Activated CD4-positive, alpha-beta T cell treated with anti-CD3 and anti-CD28 coated beads, Interleukin-2, amount 10 ng/mL, durations not matched to agents 7 days and 5 days (primary cell): ENCODE results near the gene NDST3. TPM values are rescaled to one million over a fixed set of nuclear protein-coding genes. Genes with fewer than 3 reads are reported as not detected.

Experiments
- CTCF ChIA-PET: fragments of 350-600 bp; sonication (Branson Sonifier 250); formaldehyde crosslinking; loops from one replicate; lab custom pipeline; 2021; ENCODE audit warnings: antibody characterized with exemption; lab: Charles Lee
- POLR2A ChIA-PET: fragments of 350-600 bp; sonication (Branson Sonifier 250); formaldehyde crosslinking; loops from one replicate; lab custom pipeline; 2021; ENCODE audit warnings: antibody characterized with exemption; lab: Charles Lee
- DNase-seq: peaks from one replicate; pipeline ENCODE4 v3.0.0-alpha.2; 2020
- H3K27ac Mint-ChIP-seq: one replicate; pipeline ENCODE4 v1.8.0; 2021; ENCODE audit warnings: mild to moderate bottlenecking, moderate library complexity, mixed read lengths
- H3K27me3 Mint-ChIP-seq: one replicate; pipeline ENCODE4 v1.8.0; 2021; ENCODE audit warnings: mixed read lengths
- H3K36me3 Mint-ChIP-seq: one replicate; pipeline ENCODE4 v1.8.0; 2021; ENCODE audit warnings: low read depth, mixed read lengths
- H3K4me1 Mint-ChIP-seq: one replicate; pipeline ENCODE4 v1.8.0; 2021; ENCODE audit warnings: mixed read lengths
- H3K4me3 Mint-ChIP-seq: one replicate; pipeline ENCODE4 v1.8.0; 2021; ENCODE audit warnings: mild to moderate bottlenecking, moderate library complexity, mixed read lengths
- H3K9me3 Mint-ChIP-seq: one replicate; pipeline ENCODE4 v1.8.0; 2021; ENCODE audit warnings: mixed read lengths
- total RNA-seq, 2 experiments: library from RNA; stranded (reverse); gene quantifications; one replicate each; pipeline ENCODE4 v1.2.3, GENCODE V29; 2021

NDST3 gene
- total RNA-seq, 2 experiments from 2014 or later, result not detected

DNA sequence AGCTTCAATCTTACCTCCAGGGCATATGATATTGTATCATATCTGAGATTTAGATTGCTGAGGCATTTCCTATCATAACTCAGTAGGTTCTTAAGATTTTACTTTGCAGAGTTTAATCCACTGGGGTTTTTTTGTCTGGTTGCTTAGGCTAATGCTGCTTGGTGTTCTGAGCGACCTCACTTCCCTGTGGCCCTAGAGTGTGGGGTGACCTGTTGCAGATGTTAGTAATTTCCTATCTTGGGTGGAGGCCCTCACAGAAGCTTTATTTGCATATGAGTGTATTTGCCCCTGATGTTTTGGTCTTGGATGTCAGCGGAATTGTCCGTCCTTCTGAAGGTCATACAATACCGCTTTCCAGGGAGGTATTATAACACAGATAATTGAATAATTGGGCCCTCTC lies 137.1 kb downstream of the NDST3 start:
- Mint-ChIP-seq H3K27ac (no peak overlapping the region), H3K9me3 (peaks cover 1% of the 10 kb centered on the region), H3K27me3 (peaks cover under 1% of the 10 kb centered on the region), H3K4me1 (peaks cover 24% of the 10 kb centered on the region), H3K36me3 (no peaks in the 10 kb centered on the region), H3K4me3 (no peak overlapping the region)
- POLR2A ChIA-PET, result no interaction called here
- CTCF ChIA-PET, result no interaction called here
- DNase-seq, result no peak

GRCh38 chr4:118173126-118173525 lies 138.8 kb downstream of the NDST3 start:
- ChIA-PET POLR2A (no interaction called here), CTCF (no interaction called here)
- Mint-ChIP-seq H3K4me1 (peaks cover 24% of the 10 kb centered on the region), H3K4me3 (no peak overlapping the region), H3K27ac (no peak overlapping the region), H3K27me3 (peaks cover 3% of the 10 kb centered on the region), H3K9me3 (no peaks in the 10 kb centered on the region), H3K36me3 (no peaks in the 10 kb centered on the region)
- DNase-seq, result no peak

DNA sequence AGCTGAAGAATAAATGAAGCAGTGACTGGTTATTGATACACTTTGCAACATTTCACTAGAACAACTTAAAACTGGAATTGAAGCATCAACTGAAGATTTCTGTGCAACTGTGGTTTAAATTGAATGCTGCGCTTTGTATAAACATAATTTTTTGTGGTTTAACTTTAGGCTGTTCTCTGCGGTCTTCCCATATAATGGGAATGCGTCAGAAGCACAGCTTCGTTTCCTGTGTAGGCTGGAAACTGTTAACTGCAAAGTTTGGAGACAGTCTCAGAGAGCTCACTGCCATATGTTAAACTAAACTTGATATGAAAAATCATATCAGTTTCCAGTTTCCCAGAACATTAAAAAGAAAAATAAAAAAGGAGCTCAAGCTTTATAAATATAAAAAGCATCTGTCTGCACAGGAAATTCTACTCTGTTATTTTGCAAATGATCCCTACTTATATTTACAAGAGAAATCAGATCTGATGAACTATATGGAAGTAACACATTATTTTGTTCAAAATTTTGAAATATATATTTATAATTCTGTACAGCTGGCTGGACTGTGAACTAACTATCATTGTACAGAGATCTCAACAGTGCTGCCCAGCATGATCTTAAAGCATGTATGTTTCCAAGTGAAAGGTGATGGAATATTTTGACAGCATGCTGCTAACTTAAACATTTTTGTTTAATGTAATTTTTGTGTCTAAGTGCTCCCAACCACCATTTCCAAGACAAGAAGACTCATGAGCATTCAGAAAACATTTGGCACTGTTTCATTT lies 139.9 kb downstream of the NDST3 start:
- CTCF ChIA-PET, result no interaction called here
- Mint-ChIP-seq H3K27ac (no peak overlapping the region), H3K4me1 (peaks cover 24% of the 10 kb centered on the region), H3K9me3 (no peaks in the 10 kb centered on the region), H3K36me3 (no peaks in the 10 kb centered on the region), H3K4me3 (no peak overlapping the region), H3K27me3 (peaks cover 3% of the 10 kb centered on the region)
- no peak for DNase-seq
- POLR2A ChIA-PET, result interaction anchor here (0.8 kb wide), 1 partner anchor 1147 kb away, joined by 3 read pairs; no protein-coding TSS in a partner anchor

GRCh38 chr4:118175506-118175905 lies 141.2 kb downstream of the NDST3 start:
- H3K4me1 Mint-ChIP-seq, result peaks cover 24% of the 10 kb centered on the region
- peaks cover 3% of the 10 kb centered on the region for H3K27me3 Mint-ChIP-seq
- no peak for DNase-seq
- H3K27ac Mint-ChIP-seq, result no peak overlapping the region
- POLR2A ChIA-PET, result no interaction called here
- CTCF ChIA-PET, result no interaction called here
- no peaks in the 10 kb centered on the region for H3K9me3 Mint-ChIP-seq
- no peaks in the 10 kb centered on the region for H3K36me3 Mint-ChIP-seq
- no peak overlapping the region for H3K4me3 Mint-ChIP-seq

GRCh38 chr4:118177126-118177525 lies 142.8 kb downstream of the NDST3 start:
- H3K9me3 Mint-ChIP-seq, result no peaks in the 10 kb centered on the region
- H3K27me3 Mint-ChIP-seq, result peaks cover 3% of the 10 kb centered on the region
- H3K36me3 Mint-ChIP-seq, result no peaks in the 10 kb centered on the region
- ChIA-PET POLR2A (no interaction called here), CTCF (no interaction called here)
- H3K4me1 Mint-ChIP-seq, result peaks cover 24% of the 10 kb centered on the region
- no peak overlapping the region for H3K27ac Mint-ChIP-seq
- no peak for DNase-seq
- H3K4me3 Mint-ChIP-seq, result no peak overlapping the region

GRCh38 chr4:118180776-118181175 lies 146.5 kb downstream of the NDST3 start:
- H3K27me3 Mint-ChIP-seq, result peaks cover 3% of the 10 kb centered on the region
- POLR2A ChIA-PET, result no interaction called here
- H3K9me3 Mint-ChIP-seq, result no peaks in the 10 kb centered on the region
- no peaks in the 10 kb centered on the region for H3K36me3 Mint-ChIP-seq
- DNase-seq, result no peak
- no peak overlapping the region for H3K27ac Mint-ChIP-seq
- H3K4me3 Mint-ChIP-seq, result no peak overlapping the region
- CTCF ChIA-PET, result no interaction called here
- H3K4me1 Mint-ChIP-seq, result peaks cover under 1% of the 10 kb centered on the region

- no peaks in the 10 kb centered on the region for H3K27me3 Mint-ChIP-seq
- H3K9me3 Mint-ChIP-seq, result peaks cover 5% of the 10 kb centered on the region
- no peak overlapping the region for H3K27ac Mint-ChIP-seq
- no peaks in the 10 kb centered on the region for H3K4me1 Mint-ChIP-seq
- no peak overlapping the region for H3K4me3 Mint-ChIP-seq
- no peak for DNase-seq
- CTCF ChIA-PET, result no interaction called here
- POLR2A ChIA-PET, result no interaction called here
- no peaks in the 10 kb centered on the region for H3K36me3 Mint-ChIP-seq
Measured at GRCh38 chr4:118190903-118191302, 156.6 kb downstream of the NDST3 start.

DNA sequence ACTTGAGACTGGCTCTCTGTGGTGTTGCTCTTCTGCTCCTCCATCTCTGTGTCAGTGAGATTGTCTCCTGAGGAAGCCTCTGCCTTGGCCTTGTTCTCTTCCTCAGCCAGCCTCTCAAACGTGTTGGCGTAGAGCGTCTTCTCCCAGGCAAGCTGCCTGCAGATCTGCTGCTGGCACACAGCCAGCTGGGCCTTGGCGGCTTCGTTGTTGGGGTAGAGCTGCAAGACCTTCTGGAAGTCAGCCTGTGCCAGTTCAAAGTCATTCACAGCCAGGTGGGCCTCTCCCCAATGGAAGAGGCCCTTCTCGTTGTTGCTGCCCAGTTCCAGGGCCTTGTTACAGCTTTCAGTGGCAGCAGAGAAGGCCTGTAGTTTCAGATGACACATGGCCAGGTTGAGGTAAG lies 159.1 kb downstream of the NDST3 start:
- H3K27me3 Mint-ChIP-seq, result no peaks in the 10 kb centered on the region
- ChIA-PET POLR2A (no interaction called here), CTCF (no interaction called here)
- H3K4me3 Mint-ChIP-seq, result no peak overlapping the region
- H3K4me1 Mint-ChIP-seq, result no peaks in the 10 kb centered on the region
- H3K27ac Mint-ChIP-seq, result no peak overlapping the region
- H3K9me3 Mint-ChIP-seq, result peaks cover 6% of the 10 kb centered on the region
- no peak for DNase-seq
- H3K36me3 Mint-ChIP-seq, result no peaks in the 10 kb centered on the region

DNA sequence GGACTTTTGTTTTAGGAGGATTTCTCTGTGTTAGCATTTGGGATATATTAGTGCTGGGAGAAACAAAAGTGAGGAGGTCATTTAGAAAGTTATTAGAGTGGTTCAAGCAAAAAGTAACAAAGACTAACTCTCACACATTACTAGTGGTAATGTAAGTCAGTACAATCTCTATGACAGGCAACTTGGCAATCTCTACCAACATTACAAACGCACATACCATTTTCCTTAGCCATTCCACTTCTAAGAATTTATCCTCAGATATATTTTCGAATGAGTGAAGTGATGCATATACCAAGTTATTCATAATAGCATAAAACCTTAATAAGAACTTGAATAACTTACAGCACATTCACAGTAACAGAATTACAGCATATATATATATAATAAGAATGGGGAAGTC lies 172.3 kb downstream of the NDST3 start:
- Mint-ChIP-seq H3K36me3 (no peaks in the 10 kb centered on the region), H3K27ac (no peak overlapping the region), H3K4me1 (no peaks in the 10 kb centered on the region), H3K4me3 (no peak overlapping the region), H3K27me3 (no peaks in the 10 kb centered on the region), H3K9me3 (peaks cover 12% of the 10 kb centered on the region)
- CTCF ChIA-PET, result no interaction called here
- POLR2A ChIA-PET, result no interaction called here
- no peak for DNase-seq

DNA sequence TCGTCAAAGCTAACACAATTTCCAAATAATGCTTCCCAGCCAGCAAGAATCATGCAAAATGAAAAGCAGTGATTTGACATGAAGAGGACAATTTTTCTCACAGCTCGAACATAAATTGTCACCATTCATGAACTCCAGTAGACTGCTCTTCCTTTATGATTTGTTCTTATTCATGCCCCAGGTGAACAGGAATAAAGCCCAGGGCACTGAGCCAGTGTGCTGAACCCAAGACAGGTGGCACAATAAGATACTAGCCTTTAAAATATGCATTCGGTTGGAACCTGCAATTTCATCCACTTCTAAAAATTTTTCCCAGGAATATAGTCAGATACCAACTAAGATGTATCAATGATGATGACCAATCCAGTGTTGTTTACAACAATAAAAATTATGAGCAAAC lies 178.8 kb downstream of the NDST3 start:
- no peaks in the 10 kb centered on the region for H3K9me3 Mint-ChIP-seq
- H3K36me3 Mint-ChIP-seq, result no peaks in the 10 kb centered on the region
- CTCF ChIA-PET, result no interaction called here
- H3K27ac Mint-ChIP-seq, result no peak overlapping the region
- POLR2A ChIA-PET, result no interaction called here
- H3K27me3 Mint-ChIP-seq, result no peaks in the 10 kb centered on the region
- no peaks in the 10 kb centered on the region for H3K4me1 Mint-ChIP-seq
- H3K4me3 Mint-ChIP-seq, result no peak overlapping the region
- no peak for DNase-seq

DNA sequence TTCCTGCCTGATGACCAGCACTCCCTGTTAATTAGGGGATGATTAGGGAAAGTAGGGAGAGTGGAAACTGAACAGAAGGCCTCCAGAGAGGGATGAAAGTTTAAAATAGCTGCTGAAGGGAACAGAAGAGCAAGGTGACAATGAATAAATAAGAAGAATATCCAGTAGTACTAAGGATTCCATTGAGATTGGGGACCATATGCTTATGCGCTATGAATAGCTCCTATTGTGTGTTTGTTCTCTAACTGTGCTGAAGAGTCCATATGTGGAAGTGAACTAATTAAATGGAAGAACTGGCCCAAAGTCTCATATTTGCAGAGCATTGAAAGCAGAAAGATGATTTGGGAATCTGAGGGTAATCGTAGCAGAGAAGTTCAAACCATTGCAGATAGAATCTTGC lies 181.5 kb downstream of the NDST3 start:
- ChIA-PET POLR2A (no interaction called here), CTCF (no interaction called here)
- no peak for DNase-seq
- H3K4me1 Mint-ChIP-seq, result no peaks in the 10 kb centered on the region
- peaks cover 2% of the 10 kb centered on the region for H3K27me3 Mint-ChIP-seq
- H3K4me3 Mint-ChIP-seq, result no peak overlapping the region
- H3K9me3 Mint-ChIP-seq, result no peaks in the 10 kb centered on the region
- no peaks in the 10 kb centered on the region for H3K36me3 Mint-ChIP-seq
- H3K27ac Mint-ChIP-seq, result no peak overlapping the region

DNA sequence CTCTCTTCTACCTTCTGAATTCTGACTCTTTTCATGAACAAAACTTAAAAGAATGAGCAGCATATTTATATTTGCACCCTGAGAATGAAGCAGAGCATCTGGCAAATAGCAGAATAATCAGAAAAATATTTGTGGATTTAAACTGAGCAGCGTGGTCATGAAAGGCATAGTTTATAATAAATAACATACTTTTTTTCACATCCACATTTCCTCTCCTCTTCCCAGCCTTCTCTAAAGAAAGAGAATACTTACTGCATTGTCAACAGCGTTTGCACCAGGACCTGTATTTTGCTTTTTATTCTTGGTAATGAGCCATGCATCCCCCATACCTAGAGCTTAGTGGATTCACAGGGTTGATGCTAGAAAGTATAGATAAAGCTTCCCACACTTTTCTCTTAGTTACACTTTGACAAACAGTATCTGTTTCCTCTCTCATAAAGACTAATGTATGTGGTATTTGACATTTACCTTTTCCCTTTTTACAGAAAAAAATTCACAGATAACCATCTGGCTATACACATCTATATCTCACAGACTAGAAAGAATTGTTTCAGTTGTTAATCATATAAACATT lies 187.0 kb downstream of the NDST3 start:
- H3K4me1 Mint-ChIP-seq, result no peaks in the 10 kb centered on the region

DNA sequence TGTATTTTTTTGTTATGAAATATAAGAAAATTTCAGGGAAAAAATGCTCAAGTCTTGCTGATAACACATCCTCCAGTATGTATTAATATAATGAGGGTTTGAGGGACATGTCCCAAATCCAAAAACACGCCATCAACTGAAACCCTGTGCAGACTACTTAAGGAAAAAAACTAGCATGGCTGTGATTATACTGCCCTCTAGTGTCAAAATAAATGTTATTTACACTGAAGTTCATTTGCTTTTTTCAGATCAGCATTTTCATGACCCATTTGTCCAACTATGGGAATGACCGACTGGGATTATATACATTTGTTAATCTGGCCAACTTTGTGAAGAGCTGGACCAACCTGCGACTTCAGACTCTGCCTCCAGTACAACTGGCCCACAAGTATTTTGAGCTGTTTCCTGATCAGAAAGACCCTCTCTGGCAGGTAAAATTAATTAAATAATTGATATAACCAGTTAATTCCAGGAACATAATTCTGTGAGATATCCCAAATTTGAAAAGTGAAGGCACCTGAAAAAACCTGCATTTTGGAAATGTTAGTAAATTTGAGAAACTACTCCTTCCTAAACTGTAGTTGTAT lies 190.1 kb downstream of the NDST3 start:
- POLR2A ChIA-PET, result no interaction called here
- CTCF ChIA-PET, result no interaction called here
- Mint-ChIP-seq H3K4me1 (no peaks in the 10 kb centered on the region), H3K4me3 (no peak overlapping the region), H3K36me3 (no peaks in the 10 kb centered on the region), H3K9me3 (no peaks in the 10 kb centered on the region), H3K27ac (no peak overlapping the region), H3K27me3 (peaks cover 9% of the 10 kb centered on the region)
- DNase-seq, result peak; percentile 6

More for the DNA sequence above, 187.0 kb downstream of the NDST3 start:
- Mint-ChIP-seq H3K27ac (no peak overlapping the region), H3K4me3 (no peak overlapping the region), H3K36me3 (no peaks in the 10 kb centered on the region), H3K27me3 (peaks cover 9% of the 10 kb centered on the region), H3K9me3 (no peaks in the 10 kb centered on the region)
- no peak for DNase-seq
- CTCF ChIA-PET, result no interaction called here
- POLR2A ChIA-PET, result no interaction called here
